Fibroblast of lung (primary cell): Measurements from ENCODE around the gene NLRP1.

Experiments used
- EZH2 ChIP-seq: IDR thresholded peaks from 2 replicates; pipeline ENCODE4 v1.5.1; 2012; ENCODE audit warnings: low read length, control low read depth, mild to moderate bottlenecking; ENCODE audit errors: missing control alignments
- TF ChIP-seq, protein P1 (sequence below), 2 donors: IDR thresholded peaks in 1 of 2; conservative IDR thresholded peaks in 1 of 2; 1 replicate in 1 of 2; 2 replicates in 1 of 2; pipeline ENCODE4 v1.5.1; 2011 to 2012; ENCODE audit warnings: low read length in 2 of 2, control low read depth in 1 of 2, inconsistent platforms in 1 of 2, low read depth in 1 of 2, mild to moderate bottlenecking in 1 of 2

DNA sequence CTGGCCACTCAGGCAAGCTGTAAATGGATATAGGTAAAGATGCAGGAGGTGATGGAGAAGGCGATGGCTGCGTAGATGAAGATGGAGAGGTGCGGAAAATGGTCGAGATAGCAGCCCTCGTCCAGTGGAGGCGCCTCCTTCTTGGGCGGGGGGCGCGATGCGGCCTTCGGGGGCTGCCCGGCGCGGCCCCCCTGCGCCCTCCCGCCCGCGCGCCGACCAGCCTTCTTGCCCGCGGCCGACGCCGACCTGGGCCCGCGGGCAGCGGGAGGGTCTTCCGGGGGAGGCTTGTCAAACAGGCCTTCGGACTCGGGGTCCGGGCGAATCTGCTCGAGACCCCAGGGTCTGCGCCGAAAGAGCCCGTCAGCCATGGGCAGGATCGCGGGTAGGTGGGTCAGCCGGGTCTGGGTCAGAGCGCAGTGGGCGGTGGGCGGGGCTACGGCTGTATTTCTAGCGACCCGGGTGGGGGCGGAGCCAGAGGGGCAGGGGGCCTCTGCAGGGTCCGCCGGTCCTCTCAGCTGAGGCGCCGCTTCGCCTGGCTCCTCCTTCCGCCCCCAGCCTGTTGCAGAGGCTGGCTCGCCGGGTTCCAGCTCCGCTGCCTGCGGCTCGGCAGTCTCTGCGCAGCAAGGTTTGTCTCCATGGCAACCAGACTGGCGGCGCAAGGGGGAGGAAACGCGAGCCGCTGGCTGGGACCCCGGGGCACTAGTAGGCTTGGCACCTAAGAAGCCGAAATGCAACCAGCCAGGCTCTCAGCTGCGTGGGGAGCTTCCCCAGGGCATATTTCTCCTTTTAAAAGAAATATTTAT, 83.5 kb downstream of the NLRP1 start:
- TF ChIP-seq, protein P1, sequence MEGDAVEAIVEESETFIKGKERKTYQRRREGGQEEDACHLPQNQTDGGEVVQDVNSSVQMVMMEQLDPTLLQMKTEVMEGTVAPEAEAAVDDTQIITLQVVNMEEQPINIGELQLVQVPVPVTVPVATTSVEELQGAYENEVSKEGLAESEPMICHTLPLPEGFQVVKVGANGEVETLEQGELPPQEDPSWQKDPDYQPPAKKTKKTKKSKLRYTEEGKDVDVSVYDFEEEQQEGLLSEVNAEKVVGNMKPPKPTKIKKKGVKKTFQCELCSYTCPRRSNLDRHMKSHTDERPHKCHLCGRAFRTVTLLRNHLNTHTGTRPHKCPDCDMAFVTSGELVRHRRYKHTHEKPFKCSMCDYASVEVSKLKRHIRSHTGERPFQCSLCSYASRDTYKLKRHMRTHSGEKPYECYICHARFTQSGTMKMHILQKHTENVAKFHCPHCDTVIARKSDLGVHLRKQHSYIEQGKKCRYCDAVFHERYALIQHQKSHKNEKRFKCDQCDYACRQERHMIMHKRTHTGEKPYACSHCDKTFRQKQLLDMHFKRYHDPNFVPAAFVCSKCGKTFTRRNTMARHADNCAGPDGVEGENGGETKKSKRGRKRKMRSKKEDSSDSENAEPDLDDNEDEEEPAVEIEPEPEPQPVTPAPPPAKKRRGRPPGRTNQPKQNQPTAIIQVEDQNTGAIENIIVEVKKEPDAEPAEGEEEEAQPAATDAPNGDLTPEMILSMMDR (conservative IDR thresholded peaks at IDR 0.05 in 1 of 2, IDR thresholded peaks at IDR 0.05 in 1 of 2; ENCODE audit: low read depth in 1 of 2, low read length in 2 of 2), result no peak
- no peak for TF ChIP-seq EZH2
